SK-N-SH (cell line): ENCODE data around the gene SPRY1. TPM values are rescaled to one million over a fixed set of nuclear protein-coding genes. Genes with fewer than 3 reads are reported as not detected.

Experiments used
- CTCF ChIA-PET: fragments of 300-600, 350-600 bp; formaldehyde crosslinking; extraction: SDS; loops from one replicate; lab custom pipeline; 2021; lab: Yijun Ruan, JAX
- POLR2A ChIA-PET: fragments of 350-600 bp; sonication (Branson Sonifier 250); formaldehyde crosslinking; extraction: SDS; loops from one replicate; lab custom pipeline; 2020; ENCODE audit warnings: antibody characterized with exemption, inconsistent platforms; lab: Yijun Ruan, JAX
- DNase-seq: peaks from one replicate; pipeline ENCODE4 v3.0.0; 2012
- H2AFZ ChIP-seq: fragments of 200-600 bp; sonication (generic); 2 replicates; pipeline ENCODE4 v1.8.1; 2016; ENCODE audit warnings: antibody characterized with exemption, mild to moderate bottlenecking, low read depth
- H3F3A ChIP-seq: fragments of 200-600 bp; sonication (generic); replicated peaks from 2 replicates; pipeline ENCODE3; 2016; ENCODE audit warnings: antibody characterized with exemption, mild to moderate bottlenecking; ENCODE audit not compliant: insufficient read depth
- H3K27ac ChIP-seq, 2 experiments: fragments of 200-500 bp in 1 of 2; fragments of 200-600 bp in 1 of 2; sonication (Bioruptor generic) in 1 of 2; sonication (generic), shearing (Covaris generic) in 1 of 2; 2 replicates each; pipeline versions ENCODE4 v1.5.1 to v1.6.1; 2014 to 2016; ENCODE audit warnings: low read depth in 2 of 2, inconsistent platforms in 1 of 2, low read length in 1 of 2, mild to moderate bottlenecking in 1 of 2, mixed read lengths in 1 of 2
- H3K27me3 ChIP-seq: fragments of 200-600 bp; sonication (generic), shearing (Covaris generic); 2 replicates; pipeline ENCODE4 v1.6.1; 2016; ENCODE audit warnings: mixed run types; ENCODE audit not compliant: insufficient read depth
- H3K36me3 ChIP-seq, 2 experiments: fragments of 200-500 bp in 1 of 2; fragments of 200-600 bp in 1 of 2; sonication (Bioruptor generic) in 1 of 2; sonication (generic) in 1 of 2; replicated peaks in 1 of 2; 2 replicates each; pipeline versions ENCODE3 to v1.5.1; 2014 to 2016; ENCODE audit warnings: low read length in 1 of 2, mild to moderate bottlenecking in 1 of 2; ENCODE audit not compliant: insufficient read depth in 2 of 2, control insufficient read depth in 1 of 2
- H3K4me1 ChIP-seq, 2 experiments: fragments of 200-500 bp in 1 of 2; fragments of 200-600 bp in 1 of 2; sonication (Bioruptor generic) in 1 of 2; sonication (generic), shearing (Covaris generic) in 1 of 2; 2 replicates each; pipeline versions ENCODE4 v1.5.1 to v1.6.1; 2014 to 2016; ENCODE audit warnings: low read depth in 1 of 2, low read length in 1 of 2, mixed run types in 1 of 2; ENCODE audit not compliant: insufficient read depth in 2 of 2, control insufficient read depth in 1 of 2
- H3K4me2 ChIP-seq: fragments of 200-600 bp; sonication (generic), shearing (Covaris generic); 2 replicates; pipeline ENCODE4 v1.6.1; 2017; ENCODE audit warnings: mixed run types
- H3K4me3 ChIP-seq, 2 experiments: fragments of 200-500 bp in 1 of 2; fragments of 200-600 bp in 1 of 2; sonication (Bioruptor generic) in 1 of 2; sonication (generic), shearing (Covaris generic) in 1 of 2; 2 replicates each; pipeline versions ENCODE4 v1.5.1 to v1.8.1; 2014 to 2016; ENCODE audit warnings: low read depth in 2 of 2, inconsistent platforms in 1 of 2, low read length in 1 of 2, mild to moderate bottlenecking in 1 of 2, mixed read lengths in 1 of 2, moderate library complexity in 1 of 2
- H3K79me2 ChIP-seq: fragments of 200-600 bp; sonication (generic); 2 replicates; pipeline ENCODE4 v1.8.1; 2017; ENCODE audit warnings: mild to moderate bottlenecking; ENCODE audit not compliant: insufficient read depth
- H3K9ac ChIP-seq: fragments of 200-600 bp; sonication (generic); 2 replicates; pipeline ENCODE4 v1.6.1; 2017; ENCODE audit warnings: mixed run types
- H3K9me2 ChIP-seq: fragments of 200-600 bp; sonication (generic); 2 replicates; pipeline ENCODE4 v1.6.1; 2017; ENCODE audit warnings: mixed run types
- H3K9me3 ChIP-seq: fragments of 200-600 bp; sonication (generic); 2 replicates; pipeline ENCODE4 v1.6.1; 2017; ENCODE audit warnings: mixed run types, mild to moderate bottlenecking, moderate library complexity
- H4K20me1 ChIP-seq: fragments of 200-600 bp; sonication (generic); 2 replicates; pipeline ENCODE4 v1.6.1; 2017; ENCODE audit warnings: mild to moderate bottlenecking, mixed run types; ENCODE audit not compliant: insufficient read depth
- CHD2 ChIP-seq: fragments of 150-350 bp; IDR thresholded peaks from 2 replicates; pipeline ENCODE4 v1.6.1; 2018; ENCODE audit warnings: low read length; ENCODE audit not compliant: partially characterized antibody
- ELF1 ChIP-seq: IDR thresholded peaks from 2 replicates; pipeline ENCODE4 v1.4.0; 2012
- EP300 ChIP-seq, 2 experiments: IDR thresholded peaks; 2 replicates each; pipeline versions ENCODE4 v1.4.0 to v1.6.1; 2012; ENCODE audit warnings: borderline replicate concordance in 1 of 2, low read depth in 1 of 2, low read length in 1 of 2
- EZH2phosphoT487 ChIP-seq: fragments of 200-600 bp; sonication (generic); IDR thresholded peaks from 2 replicates; pipeline ENCODE4 v1.6.1; 2017; ENCODE audit warnings: low read depth, mixed run types, mild to moderate bottlenecking, antibody characterized with exemption, moderate library complexity, borderline replicate concordance
- FOSL2 ChIP-seq: IDR thresholded peaks from 2 replicates; pipeline ENCODE4 v1.4.0; 2012; ENCODE audit warnings: low read depth, mild to moderate bottlenecking, moderate library complexity, borderline replicate concordance
- FOXJ3 ChIP-seq: sonication (generic); formaldehyde crosslinking; IDR thresholded peaks from 2 replicates; pipeline ENCODE4 v1.5.1; 2020; ENCODE audit warnings: mild to moderate bottlenecking, missing genetic modification reagents
- FOXM1 ChIP-seq: IDR thresholded peaks from 2 replicates; pipeline ENCODE4 v1.4.0; 2012; ENCODE audit warnings: low read depth, mild to moderate bottlenecking
- GATA2 ChIP-seq: sonication (generic); formaldehyde crosslinking; IDR thresholded peaks from 2 replicates; pipeline ENCODE4 v1.5.0; 2020; ENCODE audit warnings: mild to moderate bottlenecking, missing genetic modification reagents
- JUND ChIP-seq: IDR thresholded peaks from 2 replicates; pipeline ENCODE4 v1.4.0; 2012
- MEF2A ChIP-seq: IDR thresholded peaks from 2 replicates; pipeline ENCODE4 v1.4.0; 2012; ENCODE audit warnings: low read depth, borderline replicate concordance
- NFIC ChIP-seq: IDR thresholded peaks from 2 replicates; pipeline ENCODE4 v1.4.0; 2012; ENCODE audit warnings: borderline replicate concordance
- POLR2AphosphoS5 ChIP-seq: IDR thresholded peaks from 2 replicates; pipeline ENCODE4 v1.6.1; 2012; ENCODE audit warnings: low read depth, low read length
- RXRA ChIP-seq: IDR thresholded peaks from 2 replicates; pipeline ENCODE4 v1.4.0; 2012; ENCODE audit warnings: low read depth, mild to moderate bottlenecking, borderline replicate concordance
- SIN3A ChIP-seq: IDR thresholded peaks from 2 replicates; pipeline ENCODE4 v1.6.1; 2012; ENCODE audit warnings: low read depth, mild to moderate bottlenecking, low read length, moderate library complexity, borderline replicate concordance
- TAF1 ChIP-seq: IDR thresholded peaks from 2 replicates; pipeline ENCODE4 v1.6.1; 2012; ENCODE audit warnings: low read depth, mild to moderate bottlenecking, low read length, moderate library complexity, borderline replicate concordance
- TCF12 ChIP-seq: IDR thresholded peaks from 2 replicates; pipeline ENCODE4 v1.4.0; 2012
- YY1 ChIP-seq: IDR thresholded peaks from 2 replicates; pipeline ENCODE4 v1.4.0; 2012; ENCODE audit warnings: low read depth, mild to moderate bottlenecking
- WGBS: methylation state at CpG from one replicate; pipeline ENCODE4 v1.1.6; 2017; ENCODE audit warnings: low lambda C conversion rate; 5-methylcytosine and 5-hydroxymethylcytosine counted together
- polyA plus RNA-seq, 3 experiments: library from polyadenylated mRNA; depleted of rRNA; stranded (reverse); fragments of >200 nt; gene quantifications; 2 replicates each; pipeline ENCODE4 v1.2.3, GENCODE V29; 2012
- TF ChIP-seq, protein P1 (sequence below): fragments of 150-350 bp; IDR thresholded peaks from 2 replicates; pipeline ENCODE4 v1.6.1; 2016; ENCODE audit warnings: mild to moderate bottlenecking, low read depth, low read length
- TF ChIP-seq, protein P2 (sequence below): IDR thresholded peaks from 2 replicates; pipeline ENCODE4 v1.6.1; 2012; ENCODE audit warnings: mild to moderate bottlenecking, low read depth, low read length, moderate library complexity
- TF ChIP-seq, protein P3 (sequence below): IDR thresholded peaks from 2 replicates; pipeline ENCODE4 v1.4.0; 2012; ENCODE audit warnings: low read depth
- TF ChIP-seq, protein P4 (sequence below): IDR thresholded peaks from 2 replicates; pipeline ENCODE4; 2012
- TF ChIP-seq, protein P5 (sequence below): fragments of 150-350 bp; IDR thresholded peaks from 2 replicates; pipeline ENCODE4 v1.6.1; 2017; ENCODE audit warnings: antibody characterized with exemption, low read length, low read depth, borderline replicate concordance
- TF ChIP-seq, protein P6 (sequence below): IDR thresholded peaks from 2 replicates; pipeline ENCODE4 v1.4.0; 2012; ENCODE audit warnings: low read depth, borderline replicate concordance

Gene SPRY1
- polyA plus RNA-seq, 1 of the 3 experiments (the other 2 are of a cell fraction) = 12.4 TPM

DNA sequence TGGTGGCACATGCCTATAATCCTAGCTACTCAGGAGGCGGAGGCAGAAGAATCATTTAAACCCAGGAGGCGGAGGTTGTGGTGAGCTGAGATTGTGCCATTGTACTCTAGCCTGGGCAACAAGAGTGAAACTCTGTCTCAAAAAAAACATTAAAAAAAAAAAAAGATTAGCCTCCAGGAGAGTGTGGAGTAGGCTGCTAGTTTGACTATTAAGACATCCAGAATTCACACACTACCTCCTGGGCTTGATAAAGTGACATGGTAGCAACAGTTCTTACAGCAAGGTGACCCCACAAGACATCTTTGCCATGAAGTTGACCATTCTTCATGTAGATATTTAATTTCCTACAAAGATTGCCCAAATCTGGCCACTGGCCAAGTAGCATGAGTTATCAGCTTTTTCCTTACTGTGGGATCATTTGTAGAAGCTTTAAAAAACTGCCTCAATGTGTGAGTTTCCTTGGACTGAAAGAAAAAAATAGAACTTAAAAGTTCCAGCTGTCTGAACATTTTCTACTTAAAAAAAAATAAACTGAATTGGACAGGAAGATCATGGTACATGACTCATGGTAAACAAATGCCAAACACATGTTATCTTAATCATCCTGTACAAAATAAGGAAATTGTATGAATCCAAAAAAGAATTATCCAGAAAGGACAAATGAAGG, 35.3 kb upstream of the SPRY1 start:
- Histone ChIP-seq H2AFZ (no peak overlapping the region), H3K27me3 (no peaks in the 10 kb centered on the region), H3K4me1 (peaks cover 7 to 11% of the 10 kb centered on the region in 2 experiments; a peak in 2 of 4 replicates), H3K79me2 (no peaks in the 10 kb centered on the region), H3K4me2 (peak overlapping the region; percentile 0; the same call in 1 of the 2 replicates), H3K9ac (no peak overlapping the region), H3F3A (peaks cover 10% of the 10 kb centered on the region), H3K9me2 (no peaks in the 10 kb centered on the region), H3K27ac (peak overlapping the region; percentile 54 to 75; a peak in 3 of 4 replicates), H3K36me3 (no peaks in the 10 kb centered on the region), H4K20me1 (no peaks in the 10 kb centered on the region), H3K9me3 (no peaks in the 10 kb centered on the region), H3K4me3 (no peak overlapping the region)
- DNase-seq = no peak
- TF ChIP-seq NFIC = peak; percentile 69
- TF ChIP-seq FOSL2 = peak; percentile 80
- TF ChIP-seq, protein P1, sequence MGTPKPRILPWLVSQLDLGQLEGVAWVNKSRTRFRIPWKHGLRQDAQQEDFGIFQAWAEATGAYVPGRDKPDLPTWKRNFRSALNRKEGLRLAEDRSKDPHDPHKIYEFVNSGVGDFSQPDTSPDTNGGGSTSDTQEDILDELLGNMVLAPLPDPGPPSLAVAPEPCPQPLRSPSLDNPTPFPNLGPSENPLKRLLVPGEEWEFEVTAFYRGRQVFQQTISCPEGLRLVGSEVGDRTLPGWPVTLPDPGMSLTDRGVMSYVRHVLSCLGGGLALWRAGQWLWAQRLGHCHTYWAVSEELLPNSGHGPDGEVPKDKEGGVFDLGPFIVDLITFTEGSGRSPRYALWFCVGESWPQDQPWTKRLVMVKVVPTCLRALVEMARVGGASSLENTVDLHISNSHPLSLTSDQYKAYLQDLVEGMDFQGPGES = no peak
- TF ChIP-seq, protein P2, sequence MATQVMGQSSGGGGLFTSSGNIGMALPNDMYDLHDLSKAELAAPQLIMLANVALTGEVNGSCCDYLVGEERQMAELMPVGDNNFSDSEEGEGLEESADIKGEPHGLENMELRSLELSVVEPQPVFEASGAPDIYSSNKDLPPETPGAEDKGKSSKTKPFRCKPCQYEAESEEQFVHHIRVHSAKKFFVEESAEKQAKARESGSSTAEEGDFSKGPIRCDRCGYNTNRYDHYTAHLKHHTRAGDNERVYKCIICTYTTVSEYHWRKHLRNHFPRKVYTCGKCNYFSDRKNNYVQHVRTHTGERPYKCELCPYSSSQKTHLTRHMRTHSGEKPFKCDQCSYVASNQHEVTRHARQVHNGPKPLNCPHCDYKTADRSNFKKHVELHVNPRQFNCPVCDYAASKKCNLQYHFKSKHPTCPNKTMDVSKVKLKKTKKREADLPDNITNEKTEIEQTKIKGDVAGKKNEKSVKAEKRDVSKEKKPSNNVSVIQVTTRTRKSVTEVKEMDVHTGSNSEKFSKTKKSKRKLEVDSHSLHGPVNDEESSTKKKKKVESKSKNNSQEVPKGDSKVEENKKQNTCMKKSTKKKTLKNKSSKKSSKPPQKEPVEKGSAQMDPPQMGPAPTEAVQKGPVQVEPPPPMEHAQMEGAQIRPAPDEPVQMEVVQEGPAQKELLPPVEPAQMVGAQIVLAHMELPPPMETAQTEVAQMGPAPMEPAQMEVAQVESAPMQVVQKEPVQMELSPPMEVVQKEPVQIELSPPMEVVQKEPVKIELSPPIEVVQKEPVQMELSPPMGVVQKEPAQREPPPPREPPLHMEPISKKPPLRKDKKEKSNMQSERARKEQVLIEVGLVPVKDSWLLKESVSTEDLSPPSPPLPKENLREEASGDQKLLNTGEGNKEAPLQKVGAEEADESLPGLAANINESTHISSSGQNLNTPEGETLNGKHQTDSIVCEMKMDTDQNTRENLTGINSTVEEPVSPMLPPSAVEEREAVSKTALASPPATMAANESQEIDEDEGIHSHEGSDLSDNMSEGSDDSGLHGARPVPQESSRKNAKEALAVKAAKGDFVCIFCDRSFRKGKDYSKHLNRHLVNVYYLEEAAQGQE = no peak
- peak; percentile 92 for TF ChIP-seq TCF12
- TF ChIP-seq, protein P3, sequence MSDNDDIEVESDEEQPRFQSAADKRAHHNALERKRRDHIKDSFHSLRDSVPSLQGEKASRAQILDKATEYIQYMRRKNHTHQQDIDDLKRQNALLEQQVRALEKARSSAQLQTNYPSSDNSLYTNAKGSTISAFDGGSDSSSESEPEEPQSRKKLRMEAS = no peak
- no peak for TF ChIP-seq YY1
- TF ChIP-seq, protein P4, sequence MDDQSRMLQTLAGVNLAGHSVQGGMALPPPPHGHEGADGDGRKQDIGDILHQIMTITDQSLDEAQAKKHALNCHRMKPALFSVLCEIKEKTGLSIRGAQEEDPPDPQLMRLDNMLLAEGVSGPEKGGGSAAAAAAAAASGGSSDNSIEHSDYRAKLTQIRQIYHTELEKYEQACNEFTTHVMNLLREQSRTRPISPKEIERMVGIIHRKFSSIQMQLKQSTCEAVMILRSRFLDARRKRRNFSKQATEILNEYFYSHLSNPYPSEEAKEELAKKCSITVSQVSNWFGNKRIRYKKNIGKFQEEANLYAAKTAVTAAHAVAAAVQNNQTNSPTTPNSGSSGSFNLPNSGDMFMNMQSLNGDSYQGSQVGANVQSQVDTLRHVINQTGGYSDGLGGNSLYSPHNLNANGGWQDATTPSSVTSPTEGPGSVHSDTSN = peak; percentile 90
- TF ChIP-seq, protein P5, sequence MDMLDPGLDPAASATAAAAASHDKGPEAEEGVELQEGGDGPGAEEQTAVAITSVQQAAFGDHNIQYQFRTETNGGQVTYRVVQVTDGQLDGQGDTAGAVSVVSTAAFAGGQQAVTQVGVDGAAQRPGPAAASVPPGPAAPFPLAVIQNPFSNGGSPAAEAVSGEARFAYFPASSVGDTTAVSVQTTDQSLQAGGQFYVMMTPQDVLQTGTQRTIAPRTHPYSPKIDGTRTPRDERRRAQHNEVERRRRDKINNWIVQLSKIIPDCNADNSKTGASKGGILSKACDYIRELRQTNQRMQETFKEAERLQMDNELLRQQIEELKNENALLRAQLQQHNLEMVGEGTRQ = no peak
- TF ChIP-seq FOXJ3 (CRISPR knock-in tag) = no peak
- TF ChIP-seq CHD2 = no peak
- TF ChIP-seq, protein P6, sequence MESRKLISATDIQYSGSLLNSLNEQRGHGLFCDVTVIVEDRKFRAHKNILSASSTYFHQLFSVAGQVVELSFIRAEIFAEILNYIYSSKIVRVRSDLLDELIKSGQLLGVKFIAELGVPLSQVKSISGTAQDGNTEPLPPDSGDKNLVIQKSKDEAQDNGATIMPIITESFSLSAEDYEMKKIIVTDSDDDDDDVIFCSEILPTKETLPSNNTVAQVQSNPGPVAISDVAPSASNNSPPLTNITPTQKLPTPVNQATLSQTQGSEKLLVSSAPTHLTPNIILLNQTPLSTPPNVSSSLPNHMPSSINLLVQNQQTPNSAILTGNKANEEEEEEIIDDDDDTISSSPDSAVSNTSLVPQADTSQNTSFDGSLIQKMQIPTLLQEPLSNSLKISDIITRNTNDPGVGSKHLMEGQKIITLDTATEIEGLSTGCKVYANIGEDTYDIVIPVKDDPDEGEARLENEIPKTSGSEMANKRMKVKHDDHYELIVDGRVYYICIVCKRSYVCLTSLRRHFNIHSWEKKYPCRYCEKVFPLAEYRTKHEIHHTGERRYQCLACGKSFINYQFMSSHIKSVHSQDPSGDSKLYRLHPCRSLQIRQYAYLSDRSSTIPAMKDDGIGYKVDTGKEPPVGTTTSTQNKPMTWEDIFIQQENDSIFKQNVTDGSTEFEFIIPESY = no peak
- no peak for TF ChIP-seq EZH2phosphoT487
- TF ChIP-seq RXRA = no peak
- no peak for TF ChIP-seq GATA2 (CRISPR knock-in tag)
- TF ChIP-seq JUND = peak; percentile 85
- no peak for TF ChIP-seq FOXM1
- TF ChIP-seq TAF1 = no peak
- TF ChIP-seq ELF1 = no peak
- TF ChIP-seq MEF2A = no peak
- peak; percentile 38; the same call in 1 of the 2 replicates for TF ChIP-seq POLR2AphosphoS5
- no peak for TF ChIP-seq SIN3A
- peak in 1 of 2 experiments; percentile 61; a peak in 1 of 4 replicates for TF ChIP-seq EP300 (IDR thresholded peaks at IDR 0.05; ENCODE audit: borderline replicate concordance in 1 of 2, low read depth in 1 of 2, low read length in 1 of 2)
- ChIA-PET CTCF (interaction anchor here (0.9 to 1.1 kb wide), 2 partner anchors 16 to 28 kb away, joined by 3 read pairs; no protein-coding TSS in a partner anchor), POLR2A (no interaction called here)
- 89% methylated on average over 2 of the region's 2 CpGs for WGBS
